Activated naive CD4-positive, alpha-beta T cell treated with anti-CD3 and anti-CD28 coated beads for 36 hours (primary cell): Measurements from ENCODE around the gene A4GNT. TPM values are rescaled to one million over a fixed set of nuclear protein-coding genes. Genes with fewer than 3 reads are reported as not detected.
A peak's percentile ranks its signal among the peaks of the same experiment; 100 is the strongest.
"Not testable (repeated sequence)": the region's sequence is repeated elsewhere in the genome, so short reads cannot be mapped to it uniquely, and the experiment has no call there.

Source experiments
- CTCF ChIA-PET: fragments of 350-600 bp; sonication (Branson Sonifier 250); formaldehyde crosslinking; loops from one replicate; lab custom pipeline; 2021; ENCODE audit warnings: antibody characterized with exemption; lab: Charles Lee
- DNase-seq: peaks from one replicate; pipeline ENCODE4 v3.0.0-alpha.2; 2020
- H3K27ac Mint-ChIP-seq: one replicate; pipeline ENCODE4 v1.8.0; 2021; ENCODE audit warnings: mild to moderate bottlenecking, mixed read lengths
- H3K27me3 Mint-ChIP-seq: one replicate; pipeline ENCODE4 v1.8.0; 2021; ENCODE audit warnings: low read depth, mixed read lengths
- H3K36me3 Mint-ChIP-seq: one replicate; pipeline ENCODE4 v1.8.0; 2021; ENCODE audit warnings: low read depth, mixed read lengths
- H3K4me1 Mint-ChIP-seq: one replicate; pipeline ENCODE4 v1.8.0; 2021; ENCODE audit warnings: low read depth, mixed read lengths
- H3K4me3 Mint-ChIP-seq: one replicate; pipeline ENCODE4 v1.8.0; 2021; ENCODE audit warnings: mild to moderate bottlenecking, moderate library complexity, mixed read lengths
- H3K9me3 Mint-ChIP-seq: one replicate; pipeline ENCODE4 v1.8.0; 2021; ENCODE audit warnings: mixed read lengths
- intact Hi-C: fragments of 100-400 bp; cut with micrococcal nuclease; formaldehyde crosslinking; loops from one replicate; pipeline ENCODE4 v1.15.1; 2023
- total RNA-seq, 2 experiments: library from RNA; stranded (reverse); gene quantifications; one replicate each; pipeline ENCODE4 v1.2.3, GENCODE V29; 2021

A4GNT gene
- total RNA-seq, 2 experiments from 2014 or later: not detected

DNA sequence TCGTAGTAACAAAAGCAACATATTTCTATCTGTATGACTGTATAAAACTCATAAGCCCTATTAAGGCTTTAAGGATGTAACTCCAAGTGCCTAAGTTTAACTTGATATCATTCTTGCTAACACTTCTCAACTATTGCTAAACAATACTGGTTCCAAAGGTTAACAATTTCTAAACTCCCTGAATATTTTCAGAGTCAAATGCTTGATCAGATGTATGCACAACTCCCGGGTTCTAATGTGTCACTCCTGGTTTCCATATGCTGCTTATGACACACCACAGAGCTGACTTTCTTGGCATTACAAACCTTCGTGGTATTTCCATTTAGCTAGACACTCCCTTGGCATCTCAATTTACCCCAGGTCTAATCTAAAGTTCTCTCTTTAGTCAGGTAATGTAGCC is 43.1 kb downstream of the A4GNT start:
- Mint-ChIP-seq H3K9me3 (no peaks in the 10 kb centered on the region), H3K4me1 (no peaks in the 10 kb centered on the region), H3K36me3 (no peaks in the 10 kb centered on the region), H3K27ac (no peak overlapping the region), H3K27me3 (no peaks in the 10 kb centered on the region), H3K4me3 (no peak overlapping the region)
- CTCF ChIA-PET: interaction anchor here (0.6 kb wide), 1 partner anchor 35 kb away, joined by 3 read pairs; no protein-coding TSS in a partner anchor
- intact Hi-C loops: no loop called here
- no peak for DNase-seq

- CTCF ChIA-PET: not testable (repeated sequence)
Measured at GRCh38 chr3:138085745-138086144, 46.4 kb downstream of the A4GNT start.

GRCh38 chr3:138084196-138084595 is 48.0 kb downstream of the A4GNT start:
- Mint-ChIP-seq H3K27ac (no peak overlapping the region), H3K4me3 (no peak overlapping the region), H3K27me3 (peaks cover 9% of the 10 kb centered on the region), H3K4me1 (peaks cover 24% of the 10 kb centered on the region), H3K9me3 (no peaks in the 10 kb centered on the region), H3K36me3 (no peaks in the 10 kb centered on the region)
- intact Hi-C loops: loop anchor here (5.0 kb wide), 1 partner anchor 243 kb away; the partner anchor contains the start of gene NME9
- CTCF ChIA-PET: interaction anchor here (1.5 kb wide), 1 partner anchor 34 kb away, joined by 10 read pairs; no protein-coding TSS in a partner anchor
- DNase-seq: no peak

More at GRCh38 chr3:138085745-138086144, 46.4 kb downstream of the A4GNT start:
- intact Hi-C loops, DNase-seq, H3K27ac Mint-ChIP-seq, H3K9me3 Mint-ChIP-seq, H3K36me3 Mint-ChIP-seq, H3K4me3 Mint-ChIP-seq, H3K27me3 Mint-ChIP-seq: not testable (repeated sequence)
- H3K4me1 Mint-ChIP-seq: peaks cover 24% of the 10 kb centered on the region

DNA sequence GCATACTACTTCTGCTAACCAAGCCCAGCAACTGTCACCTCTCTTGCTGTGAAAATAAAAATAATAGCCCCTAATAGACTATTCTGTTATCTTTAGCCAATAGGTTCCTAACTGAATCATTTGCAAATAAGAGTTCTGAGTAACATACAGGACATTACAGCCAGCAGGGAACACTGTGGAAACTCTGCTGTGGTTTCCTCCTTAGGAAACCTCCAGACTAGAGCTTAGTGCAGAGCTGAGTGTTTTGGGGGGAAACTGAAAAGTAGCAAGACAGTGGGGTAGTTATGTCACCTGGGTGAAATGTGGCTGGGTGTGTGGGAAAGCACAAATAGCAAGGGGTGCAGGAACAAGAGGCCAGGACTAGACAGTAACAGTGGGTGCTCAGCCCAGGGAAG is 49.2 kb downstream of the A4GNT start:
- DNase-seq: no peak
- intact Hi-C loops: loop anchor here (1.0 to 5.0 kb wide), 3 partner anchors 17 to 244 kb away; partner anchors contain the start of genes DBR1 and NME9
- H3K9me3 Mint-ChIP-seq: no peaks in the 10 kb centered on the region
- peaks cover 29% of the 10 kb centered on the region for H3K4me1 Mint-ChIP-seq
- H3K27ac Mint-ChIP-seq: no peak overlapping the region
- no peak overlapping the region for H3K4me3 Mint-ChIP-seq
- CTCF ChIA-PET: interaction anchor here (0.5 to 2.2 kb wide), 6 partner anchors 9 to 37 kb away, joined by 3 to 11 read pairs (median 4); no protein-coding TSS in a partner anchor
- H3K27me3 Mint-ChIP-seq: peaks cover 9% of the 10 kb centered on the region
- no peaks in the 10 kb centered on the region for H3K36me3 Mint-ChIP-seq

GRCh38 chr3:138082085-138082991 is 49.9 kb downstream of the A4GNT start:
- Mint-ChIP-seq H3K27ac (peak overlapping the region; percentile 63), H3K4me3 (peak overlapping the region; percentile 36), H3K9me3 (no peaks in the 10 kb centered on the region), H3K36me3 (no peaks in the 10 kb centered on the region), H3K4me1 (peaks cover 29% of the 10 kb centered on the region), H3K27me3 (peaks cover 9% of the 10 kb centered on the region)
- CTCF ChIA-PET: interaction anchor here (0.5 to 2.6 kb wide), 10 partner anchors 9 to 282 kb away, joined by 3 to 11 read pairs (median 4); partner anchors contain the start of gene DZIP1L
- intact Hi-C loops: loop anchor here (1.0 to 5.0 kb wide), 3 partner anchors 16 to 245 kb away; partner anchors contain the start of genes DBR1 and NME9
- peak; percentile 29 for DNase-seq

- H3K9me3 Mint-ChIP-seq: no peaks in the 10 kb centered on the region
- peaks cover 29% of the 10 kb centered on the region for H3K4me1 Mint-ChIP-seq
- peaks cover 9% of the 10 kb centered on the region for H3K27me3 Mint-ChIP-seq
- DNase-seq: no peak
- intact Hi-C loops: loop anchor here (1.0 to 5.0 kb wide), 3 partner anchors 15 to 246 kb away; partner anchors contain the start of genes DBR1 and NME9
- H3K4me3 Mint-ChIP-seq: no peak overlapping the region
- no peak overlapping the region for H3K27ac Mint-ChIP-seq
- H3K36me3 Mint-ChIP-seq: no peaks in the 10 kb centered on the region
- CTCF ChIA-PET: interaction anchor here (0.6 to 2.6 kb wide), 5 partner anchors 12 to 281 kb away, joined by 3 to 11 read pairs (median 5); no protein-coding TSS in a partner anchor
Measured at GRCh38 chr3:138081371-138082084, 50.7 kb downstream of the A4GNT start.

DNA sequence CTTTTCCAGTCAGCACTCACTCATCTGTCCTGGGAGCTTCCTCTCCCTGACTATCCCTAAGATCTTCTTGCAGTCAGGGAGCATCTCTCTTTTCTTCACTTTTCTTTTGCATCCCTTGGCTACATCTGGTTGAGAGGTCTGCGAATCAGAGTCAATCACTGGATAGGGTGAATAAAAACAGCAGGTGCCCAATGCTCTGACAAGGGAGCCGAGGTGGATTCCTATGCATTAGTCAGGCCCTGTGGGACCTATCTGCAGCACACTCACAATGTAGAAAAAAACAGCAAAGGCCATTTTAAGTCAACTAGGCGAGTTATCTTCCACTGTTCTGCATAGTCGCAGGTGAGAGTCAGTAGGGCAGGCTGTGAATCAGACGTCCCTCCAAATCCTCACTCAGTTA is 52.3 kb downstream of the A4GNT start:
- peaks cover 9% of the 10 kb centered on the region for H3K27me3 Mint-ChIP-seq
- no peak for DNase-seq
- no peaks in the 10 kb centered on the region for H3K9me3 Mint-ChIP-seq
- intact Hi-C loops: loop anchor here (5.0 kb wide), 1 partner anchor 247 kb away; the partner anchor contains the start of gene NME9
- CTCF ChIA-PET: no interaction called here
- no peak overlapping the region for H3K27ac Mint-ChIP-seq
- H3K36me3 Mint-ChIP-seq: no peaks in the 10 kb centered on the region
- peaks cover 29% of the 10 kb centered on the region for H3K4me1 Mint-ChIP-seq
- no peak overlapping the region for H3K4me3 Mint-ChIP-seq

DNA sequence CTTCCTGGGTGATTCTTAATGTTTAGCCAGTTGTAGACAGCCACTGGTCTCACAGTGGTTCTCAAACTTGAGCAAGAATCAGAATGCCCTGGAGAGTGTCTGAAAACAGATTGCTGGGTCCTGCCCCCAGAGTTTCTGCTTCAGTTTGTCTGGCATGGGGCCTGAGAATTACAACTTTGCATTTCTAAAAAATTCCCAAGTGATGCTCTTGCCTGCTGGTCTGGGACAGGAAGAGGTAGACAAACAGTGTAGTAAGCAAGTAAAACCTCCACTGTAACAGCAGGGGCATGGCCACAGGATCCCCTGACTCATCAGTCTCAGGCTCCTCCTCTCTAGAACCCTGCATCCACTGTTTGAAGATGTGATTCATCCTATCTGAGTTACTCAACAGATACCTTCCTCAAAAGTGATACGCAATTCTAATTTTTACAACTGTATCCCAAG is 53.3 kb downstream of the A4GNT start:
- DNase-seq: peak; percentile 45
- Mint-ChIP-seq H3K9me3 (no peaks in the 10 kb centered on the region), H3K36me3 (no peaks in the 10 kb centered on the region), H3K27me3 (peaks cover 9% of the 10 kb centered on the region), H3K27ac (no peak overlapping the region), H3K4me3 (no peak overlapping the region), H3K4me1 (peaks cover 29% of the 10 kb centered on the region)
- CTCF ChIA-PET: interaction anchor here (0.7 kb wide), 1 partner anchor 40 kb away, joined by 4 read pairs; no protein-coding TSS in a partner anchor
- intact Hi-C loops: no loop called here

- intact Hi-C loops: no loop called here
- Mint-ChIP-seq H3K27ac (no peak overlapping the region), H3K36me3 (no peaks in the 10 kb centered on the region), H3K4me1 (peaks cover 22% of the 10 kb centered on the region), H3K27me3 (peaks cover 9% of the 10 kb centered on the region), H3K4me3 (no peak overlapping the region), H3K9me3 (no peaks in the 10 kb centered on the region)
- DNase-seq: no peak
- CTCF ChIA-PET: interaction anchor here (0.7 kb wide), 1 partner anchor 40 kb away, joined by 4 read pairs; no protein-coding TSS in a partner anchor
Measured at GRCh38 chr3:138078096-138078495, 54.1 kb downstream of the A4GNT start.
